Calu3 (cell line): Measurements from ENCODE around the gene IFI16. TPM values are rescaled to one million over a fixed set of nuclear protein-coding genes. Genes with fewer than 3 reads are reported as not detected.
"Not testable (repeated sequence)": the region's sequence is repeated elsewhere in the genome, so short reads cannot be mapped to it uniquely, and the experiment has no call there.

Source experiments
- BruUV-seq: library from RNA; stranded (reverse); fragments of 400-500 nt; replicated peaks from 2 replicates; lab custom pipeline; 2021; lab: Mats Ljungman, UMichigan
- CTCF ChIA-PET: fragments of 300-600 bp; sonication (Branson Sonifier 250); formaldehyde crosslinking; loops from one replicate; lab custom pipeline; 2022; ENCODE audit warnings: antibody characterized with exemption; lab: Charles Lee
- DNase-seq: peaks from one replicate; pipeline ENCODE4 v3.0.0; 2022
- H3K27ac Mint-ChIP-seq: one replicate; pipeline ENCODE4 v1.8.0; 2022; ENCODE audit warnings: mixed read lengths; ENCODE audit not compliant: unreplicated experiment
- H3K27me3 Mint-ChIP-seq: one replicate; pipeline ENCODE4 v1.8.0; 2022; ENCODE audit warnings: mixed read lengths; ENCODE audit not compliant: unreplicated experiment
- H3K36me3 Mint-ChIP-seq: one replicate; pipeline ENCODE4 v1.8.0; 2022; ENCODE audit warnings: mild to moderate bottlenecking, moderate library complexity, mixed read lengths; ENCODE audit not compliant: insufficient read depth, unreplicated experiment
- H3K4me1 Mint-ChIP-seq: one replicate; pipeline ENCODE4 v1.8.0; 2022; ENCODE audit warnings: mild to moderate bottlenecking, low read depth, mixed read lengths; ENCODE audit not compliant: unreplicated experiment
- H3K4me3 Mint-ChIP-seq: one replicate; pipeline ENCODE4 v1.8.0; 2022; ENCODE audit warnings: mild to moderate bottlenecking, low read depth, moderate library complexity, mixed read lengths; ENCODE audit not compliant: unreplicated experiment
- H3K9me3 Mint-ChIP-seq: one replicate; pipeline ENCODE4 v1.8.0; 2022; ENCODE audit warnings: low read depth, mixed read lengths; ENCODE audit not compliant: unreplicated experiment
- intact Hi-C: fragments of 100-400 bp; cut with micrococcal nuclease; formaldehyde crosslinking; loops from one replicate; pipeline ENCODE4 v1.10.0; 2022; ENCODE audit not compliant: unreplicated experiment
- total RNA-seq: library from RNA; stranded (reverse); gene quantifications from 2 replicates; pipeline ENCODE4 v1.2.3, GENCODE V29; 2022
- TF ChIP-seq, protein P1 (sequence below): fragments of 200-600 bp; IDR thresholded peaks from one replicate; pipeline ENCODE4 v1.8.0; 2022; ENCODE audit warnings: antibody characterized with exemption; ENCODE audit not compliant: unreplicated experiment

Gene IFI16
- total RNA-seq, 1 experiment from 2014 or later, result 52.8 TPM

DNA sequence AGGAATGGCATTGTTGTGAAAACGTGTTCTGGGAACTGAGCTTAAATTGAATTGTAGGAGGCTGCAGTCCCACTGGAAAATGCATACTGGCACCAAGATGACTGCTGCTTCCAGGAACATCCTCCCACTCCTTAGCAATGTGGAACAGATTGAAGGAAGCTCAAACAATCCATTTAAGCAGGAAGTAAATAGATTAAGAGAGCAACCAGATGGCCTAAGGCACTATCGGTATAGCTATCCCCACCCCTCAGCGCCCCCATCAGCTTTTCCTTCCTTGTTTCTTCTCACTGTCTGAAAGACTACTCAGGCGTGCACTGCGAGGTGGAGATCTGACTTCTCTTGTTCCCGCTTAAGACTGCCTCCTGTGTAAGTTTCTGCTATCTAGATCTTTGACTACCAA is 4.0 kb upstream of the IFI16 start:
- no peak overlapping the region for H3K4me3 Mint-ChIP-seq

GRCh38 chr1:159006210-159006807 is 3.4 kb upstream of the IFI16 start:
- H3K36me3 Mint-ChIP-seq, result peaks cover 11% of the 10 kb centered on the region
- CTCF ChIA-PET, BruUV-seq, DNase-seq, H3K27me3 Mint-ChIP-seq, H3K4me1 Mint-ChIP-seq, H3K9me3 Mint-ChIP-seq, H3K4me3 Mint-ChIP-seq, H3K27ac Mint-ChIP-seq: not testable (repeated sequence)
- intact Hi-C loops, result loop anchor here (10.0 kb wide), 1 partner anchor 352 kb away; no protein-coding TSS in a partner anchor

More for the DNA sequence above, 4.0 kb upstream of the IFI16 start:
- no peaks in the 10 kb centered on the region for H3K9me3 Mint-ChIP-seq
- TF ChIP-seq, protein P1, sequence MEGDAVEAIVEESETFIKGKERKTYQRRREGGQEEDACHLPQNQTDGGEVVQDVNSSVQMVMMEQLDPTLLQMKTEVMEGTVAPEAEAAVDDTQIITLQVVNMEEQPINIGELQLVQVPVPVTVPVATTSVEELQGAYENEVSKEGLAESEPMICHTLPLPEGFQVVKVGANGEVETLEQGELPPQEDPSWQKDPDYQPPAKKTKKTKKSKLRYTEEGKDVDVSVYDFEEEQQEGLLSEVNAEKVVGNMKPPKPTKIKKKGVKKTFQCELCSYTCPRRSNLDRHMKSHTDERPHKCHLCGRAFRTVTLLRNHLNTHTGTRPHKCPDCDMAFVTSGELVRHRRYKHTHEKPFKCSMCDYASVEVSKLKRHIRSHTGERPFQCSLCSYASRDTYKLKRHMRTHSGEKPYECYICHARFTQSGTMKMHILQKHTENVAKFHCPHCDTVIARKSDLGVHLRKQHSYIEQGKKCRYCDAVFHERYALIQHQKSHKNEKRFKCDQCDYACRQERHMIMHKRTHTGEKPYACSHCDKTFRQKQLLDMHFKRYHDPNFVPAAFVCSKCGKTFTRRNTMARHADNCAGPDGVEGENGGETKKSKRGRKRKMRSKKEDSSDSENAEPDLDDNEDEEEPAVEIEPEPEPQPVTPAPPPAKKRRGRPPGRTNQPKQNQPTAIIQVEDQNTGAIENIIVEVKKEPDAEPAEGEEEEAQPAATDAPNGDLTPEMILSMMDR, result no peak
- no peaks in the 10 kb centered on the region for H3K27me3 Mint-ChIP-seq
- DNase-seq, result no peak
- peaks cover 11% of the 10 kb centered on the region for H3K36me3 Mint-ChIP-seq
- intact Hi-C loops, result loop anchor here (10.0 kb wide), 1 partner anchor 351 kb away; no protein-coding TSS in a partner anchor
- no TSS peak for BruUV-seq
- CTCF ChIA-PET, result no interaction called here
- H3K27ac Mint-ChIP-seq, result no peak overlapping the region
- H3K4me1 Mint-ChIP-seq, result peaks cover 5% of the 10 kb centered on the region

- BruUV-seq, result no TSS peak
- TF ChIP-seq, protein P1, result no peak
- CTCF ChIA-PET, result no interaction called here
- Mint-ChIP-seq H3K4me3 (no peak overlapping the region), H3K9me3 (no peaks in the 10 kb centered on the region), H3K27ac (no peak overlapping the region), H3K27me3 (no peaks in the 10 kb centered on the region), H3K36me3 (peaks cover 11% of the 10 kb centered on the region), H3K4me1 (no peaks in the 10 kb centered on the region)
- no peak for DNase-seq
- intact Hi-C loops, result loop anchor here (10.0 kb wide), 1 partner anchor 353 kb away; no protein-coding TSS in a partner anchor
Measured at GRCh38 chr1:159007726-159008125, 2.0 kb upstream of the IFI16 start.

GRCh38 chr1:159008744-159009188 is 941 bp upstream of the IFI16 start:
- Mint-ChIP-seq H3K27me3 (no peaks in the 10 kb centered on the region), H3K4me3 (no peak overlapping the region), H3K36me3 (peaks cover 11% of the 10 kb centered on the region), H3K4me1 (no peaks in the 10 kb centered on the region), H3K9me3 (no peaks in the 10 kb centered on the region), H3K27ac (peak overlapping the region; percentile 11)
- TF ChIP-seq, protein P1, result no peak
- CTCF ChIA-PET, result interaction anchor here (1.2 kb wide), 1 partner anchor 10 kb away, joined by 4 read pairs; no protein-coding TSS in a partner anchor
- no TSS peak for BruUV-seq
- DNase-seq, result no peak
- intact Hi-C loops, result loop anchor here (10.0 kb wide), 1 partner anchor 354 kb away; no protein-coding TSS in a partner anchor

DNA sequence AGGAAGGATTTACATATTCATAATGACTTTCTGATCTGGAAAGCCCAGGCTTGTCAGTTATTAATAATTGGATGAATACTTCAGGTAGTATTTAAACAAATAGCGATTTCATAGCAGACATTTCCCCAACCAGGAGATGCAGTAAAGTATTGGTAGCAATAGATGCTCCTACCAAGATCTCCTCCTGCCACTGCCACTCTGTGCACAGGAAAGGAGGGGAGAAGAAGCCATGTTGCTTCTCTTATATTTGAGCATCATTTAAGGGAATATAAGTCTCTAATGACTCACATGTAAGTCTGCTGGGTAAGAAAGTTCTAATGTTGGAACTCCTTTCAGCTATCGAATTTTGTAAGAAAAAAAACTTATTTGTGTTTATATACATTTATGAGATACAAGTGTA is 420 bp upstream of the IFI16 start:
- Mint-ChIP-seq H3K9me3 (no peaks in the 10 kb centered on the region), H3K4me3 (peak overlapping the region; percentile 75), H3K4me1 (no peaks in the 10 kb centered on the region), H3K27me3 (no peaks in the 10 kb centered on the region), H3K36me3 (peaks cover 11% of the 10 kb centered on the region), H3K27ac (peak overlapping the region; percentile 90)
- DNase-seq, result no peak
- CTCF ChIA-PET, result interaction anchor here (0.6 to 1.5 kb wide), 3 partner anchors 9 to 59 kb away, joined by 3 to 5 read pairs (median 4); no protein-coding TSS in a partner anchor
- no TSS peak for BruUV-seq
- intact Hi-C loops, result loop anchor here (10.0 kb wide), 1 partner anchor 354 kb away; no protein-coding TSS in a partner anchor
- TF ChIP-seq, protein P1, result no peak
